HG03045 (cell line): ENCODE measurements around the gene HMGCR.

Source experiments
- ATAC-seq: cut with Tn5 transposase; IDR thresholded peaks from one replicate; pipeline ENCODE4 v1.9.1; 2021; ENCODE audit warnings: mild to moderate bottlenecking, moderate library complexity; ENCODE audit not compliant: unreplicated experiment

HMGCR gene

DNA sequence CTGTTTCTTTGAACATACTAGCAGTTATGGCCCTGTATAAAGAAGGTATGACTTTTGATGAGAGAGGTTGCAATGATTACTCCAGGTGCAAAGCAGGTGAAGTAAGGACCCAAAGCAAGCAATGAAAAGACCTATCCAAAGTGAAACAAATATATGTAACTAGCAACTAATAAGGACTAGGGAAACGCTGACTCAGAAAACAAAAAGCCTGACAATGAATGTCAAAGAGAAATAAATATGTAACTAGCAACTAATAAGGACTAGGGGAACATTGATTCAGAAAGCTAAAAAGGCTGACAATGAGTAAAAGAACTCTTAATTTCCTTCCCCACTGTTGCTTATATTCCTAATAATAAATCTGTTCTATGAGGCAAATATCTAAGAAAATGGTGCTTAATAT is 43.1 kb downstream of the HMGCR start:
- ATAC-seq: no peak

DNA sequence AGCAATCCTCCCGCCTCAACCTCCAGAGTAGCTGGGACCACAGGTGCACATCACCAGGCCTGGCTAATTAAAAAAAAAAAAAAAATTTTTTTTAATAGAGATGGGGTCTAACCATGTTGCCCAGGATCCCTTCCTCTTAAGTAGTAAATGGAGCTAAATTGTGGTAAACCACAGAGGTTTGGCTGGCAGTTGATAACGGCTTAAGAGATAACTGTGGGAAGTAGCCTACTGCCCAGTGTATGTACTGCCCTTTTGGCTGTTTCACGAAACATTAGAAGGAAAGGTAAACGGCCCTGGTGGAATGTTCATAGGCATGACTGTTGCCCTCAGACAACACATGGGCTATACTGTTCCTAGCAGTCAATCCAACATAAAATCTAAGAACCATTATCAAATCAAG is 44.4 kb downstream of the HMGCR start:
- no peak for ATAC-seq

DNA sequence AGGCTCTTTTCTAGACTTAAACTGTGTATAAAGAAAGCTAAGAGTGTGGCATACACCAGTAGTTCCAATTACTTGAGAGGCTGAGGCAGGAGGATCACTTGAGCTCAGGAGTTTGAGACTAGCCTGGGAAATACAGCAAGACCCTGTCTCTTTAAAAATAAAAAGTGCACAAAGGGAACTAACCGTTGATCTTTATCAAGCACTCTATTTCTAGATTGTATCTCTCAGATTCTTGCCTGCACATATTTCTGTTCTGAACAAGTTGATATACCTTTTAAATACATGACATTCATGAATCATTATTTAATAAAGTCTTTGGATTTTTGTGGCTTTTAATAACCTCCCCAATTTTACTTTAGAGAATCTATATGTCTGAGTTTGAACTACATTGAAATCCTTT is 47.2 kb downstream of the HMGCR start:
- ATAC-seq: no peak

DNA sequence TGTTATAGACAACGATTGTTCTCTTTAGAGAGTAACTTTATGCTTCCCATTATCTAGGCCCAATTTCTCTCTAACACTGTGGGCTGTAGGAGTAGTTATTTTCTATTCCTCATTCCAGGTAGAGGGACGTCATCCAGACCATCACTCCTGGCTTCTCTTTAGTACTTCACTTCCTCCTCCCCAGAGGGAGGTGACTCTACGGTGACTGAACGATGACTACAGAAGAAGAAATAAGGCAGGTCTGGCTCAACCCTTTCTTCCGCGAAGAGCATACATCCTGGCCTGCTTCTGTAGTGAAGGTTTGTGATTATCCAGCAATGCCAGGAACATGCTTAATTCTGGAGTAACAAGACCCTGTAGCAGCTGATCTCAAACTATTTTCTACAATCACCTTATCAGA is 50.8 kb downstream of the HMGCR start:
- ATAC-seq: no peak

DNA sequence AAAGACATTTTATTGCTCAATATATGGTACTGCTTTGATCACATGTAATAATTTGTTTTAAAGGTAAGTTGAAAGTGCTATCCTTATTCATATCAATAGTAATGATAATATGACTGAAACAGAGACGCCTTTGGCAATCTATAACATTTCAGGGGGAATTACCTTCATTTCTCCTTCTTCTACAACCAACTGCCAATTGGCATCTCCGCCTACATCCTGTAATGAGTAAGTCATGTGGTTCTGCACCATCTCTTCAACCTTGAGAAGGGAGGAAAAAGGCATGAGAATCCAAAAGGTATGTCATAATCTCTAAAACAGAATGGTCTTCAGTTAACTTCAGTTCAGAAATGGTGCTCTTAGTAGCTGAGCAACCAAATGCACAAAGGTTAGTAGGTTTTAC is 52.4 kb downstream of the HMGCR start:
- no peak for ATAC-seq

DNA sequence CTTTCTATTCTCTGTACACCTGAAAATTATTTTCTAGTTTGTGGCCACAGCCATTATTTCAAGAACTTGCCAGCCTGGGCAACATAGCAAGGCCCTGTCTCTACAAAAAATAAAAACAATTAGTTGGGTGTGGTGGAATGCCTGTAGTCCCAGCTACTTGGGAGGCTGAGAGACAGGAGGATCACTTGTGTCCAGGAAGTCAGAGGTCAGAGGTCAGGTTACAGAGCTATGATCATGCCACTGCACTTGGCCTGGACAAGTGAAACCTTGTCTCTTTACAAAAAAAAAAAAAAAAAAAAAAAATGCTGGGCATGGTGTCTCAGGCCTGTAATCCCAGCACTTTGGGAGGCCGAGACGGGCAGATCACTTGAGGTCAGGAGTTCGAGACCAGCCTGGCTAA is 58.3 kb downstream of the HMGCR start:
- no peak for ATAC-seq

DNA sequence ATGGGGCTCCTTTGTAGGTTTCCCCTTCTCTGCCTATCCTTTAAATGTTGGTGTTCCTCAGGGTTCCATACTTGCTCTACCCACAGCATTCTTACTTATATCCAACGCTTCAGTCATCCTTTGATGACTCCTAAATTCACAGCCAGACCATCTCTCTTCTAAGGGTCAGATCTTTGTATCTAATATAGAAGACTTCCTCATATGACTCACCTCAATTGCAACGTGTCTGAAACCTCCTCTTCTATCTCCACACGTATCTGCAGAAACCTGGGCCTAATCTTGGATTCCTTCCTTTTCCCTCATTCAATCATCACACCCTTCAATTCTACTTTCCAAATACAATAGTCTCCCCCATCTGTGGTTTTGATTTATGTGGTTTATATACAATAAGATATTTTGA is 68.3 kb downstream of the HMGCR start:
- ATAC-seq: no peak
